ENCODE measurements around the gene RSPO1. TPM values are rescaled to one million over a fixed set of nuclear protein-coding genes. Genes with fewer than 3 reads are reported as not detected.

RSPO1 gene
- total and polyA plus RNA-seq, 2 of the 4 experiments (the other 2 are of a cell fraction), result not detected

- DNase-seq, result no peak
- BruUV-seq (replicated peaks), result no TSS peak
- H3K9me3 ChIP-seq (ENCODE audit: control insufficient read depth, insufficient read depth, low read length), result no peaks in the 10 kb centered on the region
- dilution Hi-C loops (cut with HindIII; ENCODE audit: low sequenced_read_pairs, unreplicated experiment) (no loop called here), intact Hi-C loops (cut with micrococcal nuclease) (no loop called here), in situ Hi-C loops (cut with MboI; ENCODE audit: low sequenced_read_pairs) (no loop called here)
- CTCF ChIA-PET, result interaction anchor here (0.7 to 1.1 kb wide), 3 partner anchors 18 to 208 kb away, joined by 3 read pairs; no protein-coding TSS in a partner anchor
- no peak overlapping the region for H3K4ac ChIP-seq (ENCODE audit: low read depth, low read length)
- H3K27ac ChIP-seq (ENCODE audit: insufficient read depth, low read length), result no peak overlapping the region
- H3K9me1 ChIP-seq (ENCODE audit: insufficient read depth, low read length), result no peaks in the 10 kb centered on the region
- no peak overlapping the region for H2BK5ac ChIP-seq (ENCODE audit: low read depth, low read length, poor library complexity, severe bottlenecking)
- no peak overlapping the region for H3K56ac ChIP-seq (ENCODE audit: extremely low read depth, insufficient read depth, low read length)
- H3K79me1 ChIP-seq (ENCODE audit: low read depth in 1 of 2, low read length in 2 of 2), result no peaks in the 10 kb centered on the region
- no peak overlapping the region for H2BK20ac ChIP-seq (ENCODE audit: low read depth, low read length)
- WGBS, 2 experiments (ENCODE audit: extremely low coverage in 2 of 2, insufficient read length in 1 of 2), result 40% methylated on average over 5 of the region's 14 CpGs; no CpG with 5 or more reads in 1 of the 2 experiments
- H4K5ac ChIP-seq (ENCODE audit: low read depth, low read length), result no peak overlapping the region
- no peak overlapping the region for H2BK120ac ChIP-seq (ENCODE audit: low read depth, low read length)
- no peak overlapping the region for H3K23ac ChIP-seq (ENCODE audit: low read depth, low read length)
- peaks cover 53% of the 10 kb centered on the region for H3K27me3 ChIP-seq (ENCODE audit: control insufficient read depth, insufficient read depth, low read length)
- H3K9ac ChIP-seq (ENCODE audit: low read depth, low read length), result no peak overlapping the region
- TF ChIP-seq MAZ (IDR thresholded peaks at IDR 0.05; ENCODE audit: borderline replicate concordance, low read depth, low read length) (no peak), MXI1 (IDR thresholded peaks at IDR 0.05; ENCODE audit: borderline replicate concordance, low read depth, low read length) (no peak), SMC3 (IDR thresholded peaks at IDR 0.05; ENCODE audit: low read depth, low read length) (no peak), USF2 (IDR thresholded peaks at IDR 0.05; ENCODE audit: low read depth, low read length) (no peak), BHLHE40 (IDR thresholded peaks at IDR 0.05; ENCODE audit: low read depth, low read length) (no peak), CHD1 (IDR thresholded peaks at IDR 0.05; ENCODE audit: low read depth, low read length) (no peak), CTCF (conservative IDR thresholded peaks at IDR 0.05; ENCODE audit: low read depth, low read length) (no peak), POLR2A (IDR thresholded peaks at IDR 0.05; ENCODE audit: low read depth, low read length) (no peak), CEBPB (IDR thresholded peaks at IDR 0.05; ENCODE audit: low read depth, low read length) (no peak), FOS (IDR thresholded peaks at IDR 0.05; ENCODE audit: low read depth, low read length) (no peak)
- H3K4me1 ChIP-seq (ENCODE audit: control insufficient read depth, insufficient read depth, low read length), result no peaks in the 10 kb centered on the region
- no peak overlapping the region for H3K18ac ChIP-seq (ENCODE audit: low read depth, low read length)
- no peaks in the 10 kb centered on the region for H3K36me3 ChIP-seq (ENCODE audit: control insufficient read depth, insufficient read depth, low read length)
- no peaks in the 10 kb centered on the region for H4K20me1 ChIP-seq (ENCODE audit: insufficient read depth, low read length)
- H3K4me2 ChIP-seq (ENCODE audit: low read depth, low read length), result no peak overlapping the region
- no peak overlapping the region for H2AK9ac ChIP-seq (replicated peaks; ENCODE audit: low read depth, low read length, poor library complexity)
- H2AFZ ChIP-seq (replicated peaks; ENCODE audit: low read length, poor library complexity), result peak overlapping the region; percentile 24
- no peak overlapping the region for H4K91ac ChIP-seq (ENCODE audit: insufficient read depth, low read depth, low read length)
- POLR2A ChIA-PET (ENCODE audit: unreplicated experiment), result interaction anchor here (1.0 kb wide), 1 partner anchor 178 kb away, joined by 3 read pairs; no protein-coding TSS in a partner anchor
- H3K14ac ChIP-seq (replicated peaks; ENCODE audit: low read depth, low read length), result no peak overlapping the region
- ATAC-seq (ENCODE audit: low read depth), result peak; percentile 50; the same call in 1 of the 2 replicates
- H3K4me3 ChIP-seq (ENCODE audit: insufficient read depth, low read depth, low read length), result no peak overlapping the region
- no peak overlapping the region for H2BK15ac ChIP-seq (ENCODE audit: low read depth, low read length)
- H4K8ac ChIP-seq (ENCODE audit: low read depth in 2 of 2, low read length in 2 of 2), result no peak overlapping the region
- no peak overlapping the region for H2AK5ac ChIP-seq (ENCODE audit: low read depth, low read length)
Measured at GRCh38 chr1:37663426-37664000, 28.8 kb upstream of the RSPO1 start.

All from IMR-90 (cell line).